Ectodermal cell (in vitro differentiated cells): Measurements from ENCODE around the gene AXL.
"Not testable (repeated sequence)": the region's sequence is repeated elsewhere in the genome, so short reads cannot be mapped to it uniquely, and the experiment has no call there.

Source experiments
- H3K27ac ChIP-seq: 2 replicates; pipeline ENCODE4 v1.7.0; 2013; ENCODE audit warnings: mild to moderate bottlenecking, low read depth, low read length; ENCODE audit not compliant: insufficient read depth, poor library complexity, severe bottlenecking
- H3K27me3 ChIP-seq: 2 replicates; pipeline ENCODE4 v1.7.0; 2013; ENCODE audit warnings: mild to moderate bottlenecking, low read length; ENCODE audit not compliant: insufficient read depth, control insufficient read depth, poor library complexity, severe bottlenecking
- H3K36me3 ChIP-seq: one replicate; pipeline ENCODE4 v1.7.0; 2013; ENCODE audit warnings: low read length; ENCODE audit not compliant: control insufficient read depth, insufficient read depth
- H3K4me1 ChIP-seq: one replicate; pipeline ENCODE4 v1.7.0; 2013; ENCODE audit warnings: low read length; ENCODE audit not compliant: control insufficient read depth, insufficient read depth
- H3K4me3 ChIP-seq: 2 replicates; pipeline ENCODE4 v1.7.0; 2013; ENCODE audit warnings: low read depth, low read length, control low read depth; ENCODE audit not compliant: insufficient read depth
- H3K9me3 ChIP-seq: 2 replicates; pipeline ENCODE4 v1.7.0; 2013; ENCODE audit warnings: mild to moderate bottlenecking, low read length, moderate library complexity; ENCODE audit not compliant: control insufficient read depth
- WGBS, 2 experiments: methylation state at CpG; one replicate each; pipeline ENCODE4 v1.1.7; 2013; ENCODE audit warnings: missing lambda C conversion rate in 2 of 2; 5-methylcytosine and 5-hydroxymethylcytosine counted together

Gene AXL

DNA sequence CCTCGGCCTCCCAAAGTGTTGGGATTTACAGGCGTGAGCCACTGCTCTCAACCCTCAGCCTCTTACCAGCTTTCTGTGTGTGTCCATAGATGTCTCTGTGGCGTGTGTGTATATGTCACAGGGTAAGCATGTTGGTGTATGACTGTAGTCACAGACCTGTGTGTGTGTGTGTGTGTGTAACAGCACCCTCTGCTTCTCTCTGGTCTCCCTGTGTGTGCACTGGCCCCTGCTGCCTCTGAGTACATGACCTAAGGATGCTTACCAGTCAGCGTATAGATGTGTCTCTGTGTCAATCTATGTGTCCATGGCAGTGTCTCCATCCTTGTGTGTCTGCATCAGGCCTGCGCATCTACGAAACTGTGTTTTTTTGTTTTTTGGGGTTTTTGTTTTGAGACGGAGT lies 5.6 kb downstream of the AXL start:
- Histone ChIP-seq H3K27ac (no peak overlapping the region), H3K36me3 (peaks cover 6% of the 10 kb centered on the region), H3K9me3 (no peaks in the 10 kb centered on the region), H3K4me3 (no peak overlapping the region), H3K27me3 (no peaks in the 10 kb centered on the region), H3K4me1 (peaks cover 28% of the 10 kb centered on the region)
- 95 to 97% methylated on average over 7 of the region's 7 CpGs for WGBS, 2 experiments

DNA sequence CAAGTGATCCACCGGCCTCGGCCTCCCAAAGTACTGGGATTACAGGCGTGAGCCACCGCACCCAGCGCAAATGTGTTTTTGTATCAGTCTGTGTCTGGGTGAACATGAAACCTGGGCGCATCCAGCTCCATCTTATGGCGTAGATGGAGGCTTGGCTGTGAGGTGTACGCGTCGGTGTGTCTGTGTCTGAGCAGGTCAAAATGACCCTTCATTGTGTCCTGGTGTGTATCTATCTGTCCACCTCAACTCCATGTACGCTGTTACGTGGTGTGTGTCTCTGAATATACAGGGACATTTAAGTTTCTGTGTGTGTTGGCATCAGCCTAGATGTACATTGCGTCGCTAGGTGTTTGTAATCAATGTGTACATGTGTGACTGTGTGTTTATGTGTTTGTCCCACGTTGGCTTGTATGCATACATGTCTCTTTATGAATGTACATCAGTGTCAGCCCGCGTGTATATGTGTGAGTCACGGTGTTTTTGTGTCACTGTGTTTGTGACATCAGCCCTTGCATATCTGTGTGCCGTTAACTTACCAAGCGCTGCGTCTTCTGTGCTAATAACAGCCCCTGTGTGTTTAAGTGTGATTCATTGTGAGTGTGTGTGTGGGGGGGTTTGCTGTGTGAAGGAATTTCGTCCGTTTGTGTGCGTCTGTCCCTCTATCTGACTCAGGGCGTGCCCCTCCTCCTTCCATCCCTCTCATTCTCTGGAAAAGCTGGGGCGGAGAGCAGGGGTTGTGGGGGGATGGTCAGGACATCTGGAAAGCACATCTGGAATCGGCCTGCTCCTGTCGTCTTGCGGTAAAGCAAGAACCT lies 6.4 kb downstream of the AXL start:
- Histone ChIP-seq H3K9me3 (no peaks in the 10 kb centered on the region), H3K36me3 (peaks cover 6% of the 10 kb centered on the region), H3K4me3 (peak overlapping the region; percentile 34), H3K4me1 (peaks cover 28% of the 10 kb centered on the region), H3K27me3 (no peaks in the 10 kb centered on the region), H3K27ac (peak overlapping the region; percentile 19)
- WGBS, 2 experiments = 61% methylated on average over 29 of the region's 29 CpGs

DNA sequence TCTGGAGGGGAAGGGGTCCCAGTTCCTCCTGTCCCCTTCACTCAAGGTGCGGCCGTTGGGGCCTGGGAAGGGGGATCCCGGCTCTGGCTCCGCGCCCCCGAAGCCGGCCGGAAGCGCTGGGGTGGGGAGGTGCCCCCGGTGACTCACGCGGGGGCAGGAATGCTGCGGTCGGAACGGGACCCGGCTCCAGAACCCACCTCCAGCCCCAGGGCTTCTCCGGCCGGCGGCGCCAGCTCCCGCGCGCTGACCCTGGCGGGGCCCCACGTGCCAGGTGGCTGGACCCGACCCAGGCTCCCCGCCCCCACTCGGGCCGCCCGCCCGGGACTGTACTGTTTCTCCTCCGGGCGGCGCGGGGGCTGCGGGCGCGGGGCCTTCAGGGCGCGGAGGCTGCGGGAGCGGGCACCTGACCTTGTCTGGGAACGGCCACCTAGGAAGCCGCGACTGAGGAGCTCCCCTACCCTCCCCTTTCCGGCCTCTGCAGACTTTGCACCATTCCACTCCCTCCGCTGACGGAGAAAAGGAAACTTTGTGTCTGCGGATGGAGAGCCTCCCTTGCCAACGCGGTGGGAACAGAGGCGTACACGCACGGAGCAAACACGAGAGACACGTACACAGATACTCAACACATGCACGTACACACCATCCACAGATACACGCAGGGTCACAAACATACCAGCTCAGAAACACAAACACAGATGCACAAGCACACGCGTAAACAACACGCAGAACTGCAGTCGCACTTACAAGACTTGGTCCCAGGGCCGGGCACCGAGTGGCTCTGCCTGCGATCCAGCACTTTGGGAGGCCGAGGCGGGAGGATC lies 7.2 kb downstream of the AXL start:
- peaks cover 6% of the 10 kb centered on the region for H3K36me3 ChIP-seq
- H3K4me3 ChIP-seq = peak overlapping the region; percentile 34
- peaks cover 28% of the 10 kb centered on the region for H3K4me1 ChIP-seq
- no peaks in the 10 kb centered on the region for H3K27me3 ChIP-seq
- H3K9me3 ChIP-seq = no peaks in the 10 kb centered on the region
- 18 to 19% methylated on average over 67 of the region's 67 CpGs for WGBS, 2 experiments
- H3K27ac ChIP-seq = peak overlapping the region; percentile 19

DNA sequence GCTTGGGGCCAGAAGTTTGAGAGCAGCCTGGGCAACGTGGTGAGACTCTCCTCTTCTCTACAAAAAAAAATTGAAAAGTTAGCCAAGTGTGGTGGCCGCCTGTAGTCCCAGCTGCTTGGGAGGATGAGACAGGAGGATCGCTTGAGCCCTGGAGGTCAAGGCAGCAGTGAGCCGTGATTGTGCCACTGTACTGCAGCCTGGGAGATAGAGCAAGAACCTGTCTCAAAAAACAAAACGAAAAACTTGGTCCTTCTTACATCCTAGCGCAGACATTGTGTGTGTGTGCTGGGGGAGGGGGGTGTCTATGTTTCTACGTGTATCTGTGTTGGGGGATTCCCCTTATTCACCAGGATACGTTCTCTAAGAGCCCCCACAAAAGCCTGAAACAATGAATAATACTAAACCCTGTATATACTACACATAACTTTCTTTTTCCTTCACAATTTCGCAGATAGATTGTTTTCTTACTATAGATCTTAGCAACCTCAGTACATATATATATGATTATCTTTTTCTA lies 7.9 kb downstream of the AXL start:
- H3K4me3 ChIP-seq = no peak overlapping the region
- H3K27me3 ChIP-seq = no peaks in the 10 kb centered on the region
- peaks cover 28% of the 10 kb centered on the region for H3K4me1 ChIP-seq
- H3K27ac ChIP-seq = no peak overlapping the region
- no peaks in the 10 kb centered on the region for H3K9me3 ChIP-seq
- H3K36me3 ChIP-seq = peaks cover 4% of the 10 kb centered on the region
- 82 to 88% methylated on average over 7 to 9 of the region's 9 CpGs for WGBS, 2 experiments

DNA sequence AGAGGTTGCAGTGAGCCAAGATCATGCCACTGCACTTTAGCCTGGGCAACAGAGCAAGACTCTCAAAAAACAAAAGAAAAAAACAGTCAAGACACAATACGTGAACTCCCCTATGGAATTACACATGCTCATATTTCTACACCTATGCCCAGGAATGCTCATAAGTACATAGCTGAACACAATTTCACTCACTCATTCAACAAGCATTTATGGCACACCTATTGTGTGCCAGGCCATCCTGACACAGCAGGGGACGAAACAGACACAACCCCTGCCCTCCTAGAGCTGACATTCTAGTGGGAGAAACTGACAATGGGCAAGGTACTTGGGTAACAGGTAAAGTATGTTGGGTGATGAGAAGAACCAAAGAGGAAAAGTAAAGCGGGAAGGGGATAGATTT lies 9.5 kb downstream of the AXL start:
- no peak overlapping the region for H3K4me3 ChIP-seq
- peaks cover 24% of the 10 kb centered on the region for H3K4me1 ChIP-seq
- H3K27me3 ChIP-seq = no peaks in the 10 kb centered on the region
- no peak overlapping the region for H3K27ac ChIP-seq
- H3K9me3 ChIP-seq = no peaks in the 10 kb centered on the region
- 89 to 97% methylated on average over 2 to 3 of the region's 3 CpGs for WGBS, 2 experiments
- peaks cover 7% of the 10 kb centered on the region for H3K36me3 ChIP-seq

DNA sequence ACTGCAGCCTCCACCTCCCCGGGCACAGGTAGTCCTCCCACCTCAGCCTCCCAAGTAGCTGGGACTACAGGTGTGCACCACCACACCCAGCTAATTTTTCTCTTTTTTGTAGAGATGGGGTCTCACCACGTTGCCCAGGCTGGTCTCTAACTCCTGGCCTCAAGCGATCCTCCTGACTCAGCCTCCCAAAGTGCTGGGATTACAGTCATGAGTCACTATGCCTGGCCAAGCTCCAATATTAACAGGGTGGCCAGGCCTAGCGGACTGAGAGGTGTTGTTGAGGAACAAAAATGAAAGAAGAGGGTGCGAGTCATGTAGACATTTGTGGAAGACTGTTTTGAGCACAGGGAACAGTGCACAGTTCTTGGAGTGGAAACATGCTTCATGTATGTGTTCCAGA lies 10.3 kb downstream of the AXL start:
- not testable (repeated sequence) for H3K27ac ChIP-seq, H3K27me3 ChIP-seq, H3K9me3 ChIP-seq, H3K4me3 ChIP-seq, H3K36me3 ChIP-seq
- H3K4me1 ChIP-seq = peaks cover 15% of the 10 kb centered on the region
- 92 to 94% methylated on average over 5 of the region's 5 CpGs for WGBS, 2 experiments

DNA sequence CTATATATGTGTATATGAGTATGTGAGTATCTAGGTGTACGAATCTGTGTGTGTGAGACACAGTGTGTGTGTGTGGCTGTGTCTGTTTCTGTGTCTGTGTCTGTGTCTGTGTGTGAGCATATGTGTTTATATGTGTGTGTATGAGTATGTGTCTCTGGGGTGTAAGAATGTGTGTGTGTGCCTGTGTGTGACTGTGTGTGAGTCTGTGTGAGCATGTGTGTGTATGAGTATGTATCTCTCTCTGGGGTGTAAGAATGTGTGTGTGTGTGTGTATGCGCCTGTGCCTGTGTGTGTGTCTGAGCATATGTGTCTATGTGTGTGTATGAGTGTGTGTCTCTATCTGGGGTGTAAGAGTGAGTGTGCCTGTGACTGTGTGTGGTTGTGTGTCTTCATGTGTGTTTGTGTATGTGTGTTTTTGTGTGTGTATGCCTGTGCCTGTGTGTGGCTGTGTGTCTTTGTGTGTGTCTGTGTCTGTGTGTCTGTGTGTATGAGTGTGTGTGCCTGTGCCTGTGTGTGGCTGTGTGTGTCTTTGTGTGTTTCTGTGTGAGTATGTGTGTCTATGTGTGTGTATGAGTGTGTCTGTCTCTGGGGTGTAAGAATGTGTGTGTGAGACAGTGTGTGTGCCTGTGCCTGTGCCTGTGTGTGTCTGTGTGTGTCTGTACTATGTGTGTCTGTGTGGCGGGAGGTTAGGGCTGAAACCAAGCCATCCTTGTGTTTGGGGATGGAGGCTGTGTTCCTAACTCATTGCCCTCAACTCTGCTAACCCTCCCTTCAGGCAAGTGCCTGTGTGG lies 11.2 kb downstream of the AXL start:
- WGBS, 2 experiments = 90 to 93% methylated on average over 3 of the region's 3 CpGs
- H3K36me3 ChIP-seq = peaks cover 4% of the 10 kb centered on the region
- H3K4me3 ChIP-seq = no peak overlapping the region

DNA sequence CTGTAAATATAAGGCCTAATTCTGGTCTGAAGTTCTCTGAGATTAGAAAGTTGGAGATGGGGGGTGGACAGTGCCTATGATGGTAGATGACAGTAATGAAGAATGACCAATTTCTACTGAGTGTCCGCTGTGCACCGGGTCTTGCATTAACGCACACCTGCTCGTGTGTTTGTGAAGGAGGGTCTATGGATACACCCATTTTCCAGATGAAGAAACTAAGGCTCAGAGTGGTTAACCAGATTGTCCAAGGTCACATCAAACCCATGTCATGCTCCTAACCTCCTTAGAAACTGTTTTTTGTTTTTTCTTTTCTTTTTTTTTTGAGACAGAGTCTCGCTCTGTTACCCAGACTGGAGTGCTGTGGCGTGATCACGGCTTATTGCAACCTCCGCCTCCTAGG lies 13.7 kb downstream of the AXL start:
- Histone ChIP-seq H3K4me3 (no peak overlapping the region), H3K36me3 (peaks cover 4% of the 10 kb centered on the region), H3K9me3 (no peaks in the 10 kb centered on the region), H3K27me3 (no peaks in the 10 kb centered on the region), H3K4me1 (no peaks in the 10 kb centered on the region), H3K27ac (no peak overlapping the region)
- WGBS, 2 experiments = 87 to 92% methylated on average over 8 of the region's 8 CpGs

More for the DNA sequence above, 11.2 kb downstream of the AXL start:
- Histone ChIP-seq H3K4me1 (peaks cover 13% of the 10 kb centered on the region), H3K27me3 (no peaks in the 10 kb centered on the region), H3K9me3 (no peaks in the 10 kb centered on the region), H3K27ac (no peak overlapping the region)

DNA sequence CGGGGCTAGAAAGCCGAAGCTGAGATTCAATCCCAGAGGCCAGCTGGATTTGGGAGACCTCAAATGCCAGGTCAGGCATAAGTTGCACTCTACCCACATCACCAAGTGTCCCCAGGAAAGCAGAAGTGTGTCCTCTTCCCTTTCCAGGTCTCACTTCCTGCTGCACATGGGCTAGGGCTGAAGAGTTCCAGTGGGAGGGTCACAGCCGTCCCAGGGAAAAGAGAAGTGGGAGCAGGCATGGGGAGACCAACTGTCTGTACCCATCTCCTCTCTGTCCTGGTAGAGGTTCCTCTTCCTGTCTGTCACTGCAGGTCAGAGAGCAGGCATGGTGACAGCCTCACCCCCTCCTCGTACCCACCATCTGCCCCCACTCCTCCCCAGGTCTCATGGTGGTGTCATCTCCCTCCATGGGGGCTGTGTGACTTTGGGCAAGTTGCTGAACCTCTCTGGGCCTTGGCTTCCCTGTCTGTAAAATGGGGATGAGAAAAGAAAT lies 14.8 kb downstream of the AXL start:
- Histone ChIP-seq H3K36me3 (peaks cover 4% of the 10 kb centered on the region), H3K27me3 (no peaks in the 10 kb centered on the region), H3K9me3 (no peaks in the 10 kb centered on the region), H3K4me1 (no peaks in the 10 kb centered on the region), H3K27ac (no peak overlapping the region), H3K4me3 (no peak overlapping the region)
- WGBS, 2 experiments = 92 to 96% methylated on average over 4 of the region's 4 CpGs
